AG04450 (cell line): ENCODE data around the gene FNDC11. TPM values are rescaled to one million over a fixed set of nuclear protein-coding genes. Genes with fewer than 3 reads are reported as not detected.

Experiments
- CTCF ChIA-PET: fragments of 300-600, 350-600 bp; formaldehyde crosslinking; extraction: SDS; loops from one replicate; lab custom pipeline; 2022; ENCODE audit warnings: antibody characterized with exemption, inconsistent platforms; lab: Charles Lee
- POLR2A ChIA-PET: fragments of 350-600 bp; formaldehyde crosslinking; extraction: SDS; loops from one replicate; lab custom pipeline; 2021; ENCODE audit warnings: antibody characterized with exemption, inconsistent platforms; lab: Yijun Ruan, JAX
- DNase-seq: peaks from one replicate; pipeline ENCODE4 v3.0.0-alpha.2; 2011; ENCODE audit warnings: low read depth, low spot score
- H3K27ac ChIP-seq: one replicate; pipeline ENCODE4 v1.5.1; 2012; ENCODE audit warnings: low read depth, low read length, control low read depth
- H3K27me3 ChIP-seq: one replicate; pipeline ENCODE4 v1.6.0; 2012; ENCODE audit warnings: low read length; ENCODE audit not compliant: control insufficient read depth, insufficient read depth
- H3K4me3 ChIP-seq: 2 replicates; pipeline ENCODE4 v1.5.1; 2011; ENCODE audit warnings: mild to moderate bottlenecking, low read depth, low read length, control low read depth
- H3K9me3 ChIP-seq: 2 replicates; pipeline ENCODE4 v1.5.1; 2012; ENCODE audit warnings: low read length; ENCODE audit not compliant: control insufficient read depth, insufficient read depth
- polyA plus RNA-seq: library from polyadenylated mRNA; depleted of rRNA; stranded (reverse); fragments of >200 nt; gene quantifications from 2 replicates; pipeline ENCODE4 v1.2.3, GENCODE V29; 2011
- TF ChIP-seq, protein P1 (sequence below): IDR thresholded peaks from 2 replicates; pipeline ENCODE4 v1.5.1; 2011; ENCODE audit warnings: low read depth, low read length, control low read depth, inconsistent platforms

The FNDC11 gene
- polyA plus RNA-seq, 1 experiment: 0.64 TPM

DNA sequence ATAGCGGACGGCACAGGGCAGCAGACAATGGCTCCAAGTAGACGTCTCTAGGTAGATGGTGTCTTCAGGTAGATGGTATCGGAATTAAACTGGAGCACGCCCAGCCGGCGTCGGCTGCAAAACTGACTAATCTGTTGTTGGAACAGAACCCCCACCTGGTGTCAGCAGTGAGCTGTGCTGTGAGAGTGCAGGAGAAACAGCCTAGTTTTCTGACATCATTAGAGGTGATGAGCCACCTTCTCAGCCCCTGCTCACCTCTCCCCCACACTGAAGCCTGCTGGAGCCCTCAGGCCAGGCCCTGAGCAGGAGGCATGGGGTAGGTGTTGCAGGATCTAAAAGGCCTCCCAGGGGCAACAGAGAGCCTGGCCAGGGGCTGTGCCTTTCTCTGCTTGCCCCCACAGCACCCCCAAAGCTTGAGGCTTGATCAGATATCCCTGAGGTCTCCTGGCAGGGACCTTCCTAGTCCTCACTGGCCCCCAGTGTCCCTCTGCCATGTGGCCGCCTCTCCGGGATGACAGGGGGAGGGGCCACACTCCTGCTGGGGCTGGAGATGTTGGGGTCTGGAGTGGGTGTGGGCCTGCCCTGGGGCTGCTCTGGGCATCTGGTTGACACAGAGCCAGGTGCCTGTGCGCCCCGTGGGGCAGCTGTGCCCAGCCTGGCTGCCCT is 27.0 kb downstream of the FNDC11 start:
- ChIA-PET CTCF (interaction anchor here (1.0 kb wide), 1 partner anchor 84 kb away, joined by 3 read pairs; no protein-coding TSS in a partner anchor), POLR2A (no interaction called here)
- TF ChIP-seq, protein P1, sequence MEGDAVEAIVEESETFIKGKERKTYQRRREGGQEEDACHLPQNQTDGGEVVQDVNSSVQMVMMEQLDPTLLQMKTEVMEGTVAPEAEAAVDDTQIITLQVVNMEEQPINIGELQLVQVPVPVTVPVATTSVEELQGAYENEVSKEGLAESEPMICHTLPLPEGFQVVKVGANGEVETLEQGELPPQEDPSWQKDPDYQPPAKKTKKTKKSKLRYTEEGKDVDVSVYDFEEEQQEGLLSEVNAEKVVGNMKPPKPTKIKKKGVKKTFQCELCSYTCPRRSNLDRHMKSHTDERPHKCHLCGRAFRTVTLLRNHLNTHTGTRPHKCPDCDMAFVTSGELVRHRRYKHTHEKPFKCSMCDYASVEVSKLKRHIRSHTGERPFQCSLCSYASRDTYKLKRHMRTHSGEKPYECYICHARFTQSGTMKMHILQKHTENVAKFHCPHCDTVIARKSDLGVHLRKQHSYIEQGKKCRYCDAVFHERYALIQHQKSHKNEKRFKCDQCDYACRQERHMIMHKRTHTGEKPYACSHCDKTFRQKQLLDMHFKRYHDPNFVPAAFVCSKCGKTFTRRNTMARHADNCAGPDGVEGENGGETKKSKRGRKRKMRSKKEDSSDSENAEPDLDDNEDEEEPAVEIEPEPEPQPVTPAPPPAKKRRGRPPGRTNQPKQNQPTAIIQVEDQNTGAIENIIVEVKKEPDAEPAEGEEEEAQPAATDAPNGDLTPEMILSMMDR: peak; percentile 57

DNA sequence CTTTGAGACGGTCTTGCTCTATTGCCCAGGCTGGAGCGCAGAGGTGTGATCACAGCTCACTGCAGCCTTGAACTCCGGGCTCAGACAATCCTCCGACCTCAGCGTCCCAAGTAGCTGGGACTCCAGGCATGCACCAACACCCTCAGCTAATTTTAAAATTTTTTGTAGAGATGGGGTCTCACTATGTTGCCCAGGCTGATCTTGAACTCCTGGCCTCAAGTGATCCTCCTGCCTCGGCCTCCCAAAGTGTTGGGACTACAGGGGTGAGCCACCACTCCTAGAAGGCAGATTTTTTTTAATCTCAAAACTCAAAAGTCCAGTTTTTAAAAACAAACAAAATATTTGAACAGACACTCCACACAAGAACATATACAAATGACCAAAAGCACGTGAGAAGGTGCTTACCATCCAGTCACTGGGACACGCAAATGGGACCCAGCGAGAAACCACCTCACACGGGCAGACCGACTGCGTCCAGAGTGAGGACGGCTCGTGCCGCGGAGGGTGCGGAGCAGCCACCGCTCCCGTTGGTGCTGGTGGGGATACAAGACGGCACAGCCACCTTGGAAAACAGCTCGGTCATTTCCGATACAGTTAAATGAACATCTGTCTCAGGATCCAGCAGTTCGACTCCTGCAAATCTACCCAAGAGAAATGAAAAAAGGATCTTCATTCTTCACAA is 28.6 kb downstream of the FNDC11 start:
- ChIA-PET CTCF (no interaction called here), POLR2A (interaction anchor here (0.6 to 1.3 kb wide), 4 partner anchors 9 to 455 kb away, joined by 3 to 5 read pairs (median 4); partner anchors contain the start of genes GMEB2 and HELZ2)
- Histone ChIP-seq H3K4me3 (no peak overlapping the region), H3K27ac (peak overlapping the region; percentile 57), H3K27me3 (no peaks in the 10 kb centered on the region), H3K9me3 (no peaks in the 10 kb centered on the region; the same call in 1 of the 2 replicates)
- TF ChIP-seq, protein P1: no peak
- no peak for DNase-seq

More for the DNA sequence above, 27.0 kb downstream of the FNDC11 start:
- Histone ChIP-seq H3K27me3 (no peaks in the 10 kb centered on the region), H3K27ac (no peak overlapping the region), H3K4me3 (no peak overlapping the region), H3K9me3 (no peaks in the 10 kb centered on the region; the same call in 1 of the 2 replicates)
- no peak for DNase-seq

DNA sequence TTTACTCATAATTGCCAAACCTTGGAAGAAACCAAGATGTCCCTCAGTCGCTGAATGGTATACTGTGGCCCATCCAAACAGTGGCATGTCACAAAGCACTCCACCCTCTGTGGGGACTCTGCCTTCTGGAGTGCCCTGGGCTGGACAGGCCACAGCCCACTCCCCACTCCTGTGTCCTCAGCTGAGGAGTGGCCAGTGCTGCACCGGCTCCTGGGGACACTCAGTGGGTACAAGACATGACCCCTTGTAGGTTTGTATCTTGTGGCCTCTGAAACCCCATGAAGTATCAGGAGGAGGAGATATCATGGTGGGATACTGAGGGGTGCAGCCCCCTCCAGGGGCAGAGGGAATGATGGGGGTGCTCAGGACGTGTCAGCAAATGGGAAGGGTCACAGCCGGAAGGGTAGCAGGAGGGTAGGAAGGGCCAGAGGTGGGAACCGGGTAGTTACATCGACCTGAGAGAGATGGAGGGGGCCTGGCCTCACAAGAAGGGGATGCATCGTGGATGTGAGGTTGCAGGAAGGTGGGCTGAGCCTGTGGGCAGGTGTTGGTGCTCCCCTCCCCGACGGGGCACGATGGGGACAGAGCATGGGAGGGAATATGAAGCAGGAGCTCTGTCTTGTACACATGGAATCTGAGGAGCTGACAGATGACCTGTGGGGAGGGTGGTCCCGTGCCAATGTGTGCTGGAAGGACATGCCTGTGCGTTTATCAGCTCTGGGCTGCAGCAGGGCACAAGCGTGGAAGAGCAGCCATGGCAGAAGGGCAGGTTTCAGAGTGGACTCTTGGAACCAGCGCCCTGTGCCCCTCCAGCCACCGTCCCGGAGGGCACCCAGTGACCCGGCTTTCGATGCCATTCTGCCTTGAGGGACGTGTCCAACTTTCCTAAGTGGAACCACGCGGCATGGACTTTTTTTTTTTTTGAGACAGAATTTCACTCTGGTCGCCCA is 31.9 kb downstream of the FNDC11 start:
- TF ChIP-seq, protein P1: no peak
- no peak for DNase-seq
- no peaks in the 10 kb centered on the region; the same call in 1 of the 2 replicates for H3K9me3 ChIP-seq
- CTCF ChIA-PET: no interaction called here
- no peaks in the 10 kb centered on the region for H3K27me3 ChIP-seq
- H3K27ac ChIP-seq: no peak overlapping the region
- no peak overlapping the region for H3K4me3 ChIP-seq
- POLR2A ChIA-PET: no interaction called here

- DNase-seq: no peak
- CTCF ChIA-PET: no interaction called here
- no peak overlapping the region for H3K4me3 ChIP-seq
- H3K9me3 ChIP-seq: no peaks in the 10 kb centered on the region; the same call in 1 of the 2 replicates
- POLR2A ChIA-PET: no interaction called here
- TF ChIP-seq, protein P1: no peak
- no peaks in the 10 kb centered on the region for H3K27me3 ChIP-seq
- no peak overlapping the region for H3K27ac ChIP-seq
These were observed 32.8 kb downstream of the FNDC11 start for GRCh38 chr20:63586797-63587196.
